AG10803 (cell line): Measurements from ENCODE around the gene CLCF1.

Source experiments
- DNase-seq: peaks from one replicate; pipeline ENCODE4 v3.0.0; 2010; ENCODE audit warnings: low read depth
- H3K4me3 ChIP-seq: 2 replicates; pipeline ENCODE4 v1.5.1; 2011; ENCODE audit warnings: mild to moderate bottlenecking, low read length, control low read depth
- CTCF ChIP-seq: conservative IDR thresholded peaks from 2 replicates; pipeline ENCODE4 v1.5.1; 2011; ENCODE audit warnings: mild to moderate bottlenecking, low read length, control low read depth, inconsistent platforms

CLCF1 gene

GRCh38 chr11:67391304-67392182, 18.1 kb upstream of the CLCF1 start, which contains the start of gene RAD9A:
TSS of gene RAD9A (plus strand) at chr11:67391986. CDS start at chr11:67392045, 59 bp downstream.
- TF ChIP-seq CTCF, result no peak
- peak within 1 kb of the TSS; percentile 65 for H3K4me3 ChIP-seq
- peak; percentile 90 for DNase-seq

- TF ChIP-seq CTCF, result no peak
- DNase-seq, result no peak
- H3K4me3 ChIP-seq, result peak overlapping the region; percentile 65
Measured at GRCh38 chr11:67390947-67391303, 17.5 kb upstream of the CLCF1 start.

GRCh38 chr11:67389477-67389876, 16.1 kb upstream of the CLCF1 start:
- H3K4me3 ChIP-seq, result no peak overlapping the region
- peak; percentile 61 for TF ChIP-seq CTCF
- DNase-seq, result no peak

GRCh38 chr11:67387518-67387917, 14.1 kb upstream of the CLCF1 start:
- TF ChIP-seq CTCF, result no peak
- DNase-seq, result no peak
- H3K4me3 ChIP-seq, result no peak overlapping the region

- TF ChIP-seq CTCF, result no peak
- DNase-seq, result no peak
Measured at GRCh38 chr11:67387069-67387468, 13.7 kb upstream of the CLCF1 start.

GRCh38 chr11:67384851-67385366, 11.5 kb upstream of the CLCF1 start:
- DNase-seq, result peak; percentile 46
- no peak overlapping the region for H3K4me3 ChIP-seq
- no peak for TF ChIP-seq CTCF

More at GRCh38 chr11:67387069-67387468, 13.7 kb upstream of the CLCF1 start:
- H3K4me3 ChIP-seq, result no peak overlapping the region
